Fibroblast of lung (primary cell): ENCODE results near the gene PRRX1. TPM values are rescaled to one million over a fixed set of nuclear protein-coding genes. Genes with fewer than 3 reads are reported as not detected.

Experiments
- DNase-seq, 2 donors: peaks; one replicate each; pipeline versions ENCODE4 v3.0.0 to v3.0.0-alpha.2; 2010; ENCODE audit warnings: low read depth in 2 of 2
- H2AFZ ChIP-seq: 2 replicates; pipeline ENCODE4 v1.5.1; 2012; ENCODE audit warnings: low read length, control low read depth, inconsistent platforms
- H3K27ac ChIP-seq: 2 replicates; pipeline ENCODE4 v1.5.1; 2011; ENCODE audit warnings: low read length, control low read depth; ENCODE audit not compliant: insufficient read depth
- H3K27me3 ChIP-seq: 2 replicates; pipeline ENCODE4 v1.5.1; 2011; ENCODE audit warnings: mild to moderate bottlenecking, low read length; ENCODE audit not compliant: control insufficient read depth, insufficient read depth
- H3K36me3 ChIP-seq: 2 replicates; pipeline ENCODE4 v1.5.1; 2011; ENCODE audit warnings: low read length; ENCODE audit not compliant: control insufficient read depth, insufficient read depth
- H3K4me1 ChIP-seq: 2 replicates; pipeline ENCODE4 v1.5.1; 2011; ENCODE audit warnings: low read length; ENCODE audit not compliant: control insufficient read depth, insufficient read depth; ENCODE audit errors: extremely low read depth
- H3K4me2 ChIP-seq: 2 replicates; pipeline ENCODE4 v1.5.1; 2011; ENCODE audit warnings: low read length, control low read depth; ENCODE audit not compliant: insufficient read depth; ENCODE audit errors: extremely low read depth
- H3K4me3 ChIP-seq, 4 experiments: fragments of 200-600 bp in 1 of 4; sonication (generic) in 1 of 4; replicated peaks in 1 of 4; 2 replicates each; pipeline ENCODE4 v1.5.1; 2011 to 2016; ENCODE audit warnings: low read length in 4 of 4, low read depth in 3 of 4, mild to moderate bottlenecking in 3 of 4, control low read depth in 2 of 4, inconsistent platforms in 1 of 4, mixed read lengths in 1 of 4; ENCODE audit not compliant: insufficient read depth in 1 of 4; ENCODE audit errors: control extremely low read depth in 1 of 4
- H3K79me2 ChIP-seq: 2 replicates; pipeline ENCODE4 v1.5.1; 2012; ENCODE audit warnings: mild to moderate bottlenecking, low read length, inconsistent platforms; ENCODE audit not compliant: control insufficient read depth, insufficient read depth
- H3K9ac ChIP-seq: 2 replicates; pipeline ENCODE4 v1.5.1; 2011; ENCODE audit warnings: mild to moderate bottlenecking, low read length, control low read depth; ENCODE audit not compliant: insufficient read depth
- H3K9me3 ChIP-seq: 2 replicates; pipeline ENCODE4 v1.5.1; 2012; ENCODE audit warnings: low read depth, low read length; ENCODE audit not compliant: control insufficient read depth, insufficient read depth
- H4K20me1 ChIP-seq: 2 replicates; pipeline ENCODE4 v1.5.1; 2011; ENCODE audit warnings: low read length; ENCODE audit not compliant: control insufficient read depth, insufficient read depth; ENCODE audit errors: extremely low read depth
- CTCF ChIP-seq, 2 donors: IDR thresholded peaks in 1 of 2; conservative IDR thresholded peaks in 1 of 2; 1 replicate in 1 of 2; 2 replicates in 1 of 2; pipeline ENCODE4 v1.5.1; 2011 to 2012; ENCODE audit warnings: low read length in 2 of 2, control low read depth in 1 of 2, inconsistent platforms in 1 of 2, low read depth in 1 of 2, mild to moderate bottlenecking in 1 of 2
- EZH2 ChIP-seq: IDR thresholded peaks from 2 replicates; pipeline ENCODE4 v1.5.1; 2012; ENCODE audit warnings: low read length, control low read depth, mild to moderate bottlenecking; ENCODE audit errors: missing control alignments
- polyA plus RNA-seq, 2 donors: library from polyadenylated mRNA; depleted of rRNA in 1 of 2; stranded (reverse) in 1 of 2; unstranded in 1 of 2; fragments of >200 nt; gene quantifications; 2 replicates each; pipeline ENCODE4 v1.2.1, GENCODE V29; 2011 to 2012; ENCODE audit warnings: missing spikeins in 1 of 2
- total RNA-seq: library from RNA; depleted of rRNA; stranded (reverse); fragments of >200 nt; gene quantifications from 2 replicates; pipeline ENCODE4 v1.2.1, GENCODE V29; 2014

PRRX1 gene
- total and polyA plus RNA-seq, 2 donors (not counting 1 experiment from before 2014, with no cell fraction given): 128 to 349 TPM

GRCh38 chr1:170711682-170712081 lies 47.8 kb downstream of the PRRX1 start:
- H3K9ac ChIP-seq: no peak overlapping the region
- H3K36me3 ChIP-seq: peaks cover 2% of the 10 kb centered on the region
- H4K20me1 ChIP-seq: no peaks in the 10 kb centered on the region
- H3K79me2 ChIP-seq: peaks cover 66% of the 10 kb centered on the region
- H3K27ac ChIP-seq: peak overlapping the region; percentile 81
- no peak overlapping the region for H3K4me2 ChIP-seq
- TF ChIP-seq EZH2 (no peak), CTCF (conservative IDR thresholded peaks at IDR 0.05 in 1 of 2, IDR thresholded peaks at IDR 0.05 in 1 of 2; ENCODE audit: low read depth in 1 of 2, low read length in 2 of 2) (no peak)
- H3K27me3 ChIP-seq: no peaks in the 10 kb centered on the region
- H3K4me3 ChIP-seq: no peak overlapping the region
- no peaks in the 10 kb centered on the region for H3K9me3 ChIP-seq
- peaks cover 22% of the 10 kb centered on the region for H3K4me1 ChIP-seq
- DNase-seq: peak; percentile 65 to 93
- no peak overlapping the region for H2AFZ ChIP-seq

GRCh38 chr1:170714163-170714562 lies 50.2 kb downstream of the PRRX1 start:
- no peak overlapping the region for H3K9ac ChIP-seq
- no peaks in the 10 kb centered on the region for H3K9me3 ChIP-seq
- H4K20me1 ChIP-seq: no peaks in the 10 kb centered on the region
- no peaks in the 10 kb centered on the region for H3K27me3 ChIP-seq
- no peak overlapping the region for H3K4me3 ChIP-seq
- H3K36me3 ChIP-seq: peaks cover 2% of the 10 kb centered on the region
- TF ChIP-seq CTCF (conservative IDR thresholded peaks at IDR 0.05 in 1 of 2, IDR thresholded peaks at IDR 0.05 in 1 of 2; ENCODE audit: low read depth in 1 of 2, low read length in 2 of 2) (no peak), EZH2 (no peak)
- H3K4me2 ChIP-seq: no peak overlapping the region
- peak overlapping the region; percentile 7 for H3K27ac ChIP-seq
- no peak for DNase-seq
- no peak overlapping the region for H2AFZ ChIP-seq
- H3K4me1 ChIP-seq: peaks cover 13% of the 10 kb centered on the region
- peaks cover 74% of the 10 kb centered on the region for H3K79me2 ChIP-seq

GRCh38 chr1:170714938-170715337 lies 51.0 kb downstream of the PRRX1 start:
- peaks cover 5% of the 10 kb centered on the region for H3K36me3 ChIP-seq
- no peaks in the 10 kb centered on the region for H3K9me3 ChIP-seq
- H3K79me2 ChIP-seq: peaks cover 72% of the 10 kb centered on the region
- no peak overlapping the region for H3K4me2 ChIP-seq
- H3K9ac ChIP-seq: no peak overlapping the region
- H3K4me3 ChIP-seq: no peak overlapping the region
- TF ChIP-seq EZH2 (no peak), CTCF (conservative IDR thresholded peaks at IDR 0.05 in 1 of 2, IDR thresholded peaks at IDR 0.05 in 1 of 2; ENCODE audit: low read depth in 1 of 2, low read length in 2 of 2) (no peak)
- H3K4me1 ChIP-seq: peaks cover 9% of the 10 kb centered on the region
- peak in 1 of 2 donors; percentile 55 for DNase-seq
- no peak overlapping the region for H3K27ac ChIP-seq
- no peaks in the 10 kb centered on the region for H4K20me1 ChIP-seq
- no peaks in the 10 kb centered on the region for H3K27me3 ChIP-seq
- no peak overlapping the region for H2AFZ ChIP-seq
